GM21526 (cell line): ENCODE data around the gene MB.

Source experiments
- ATAC-seq: cut with Tn5 transposase; IDR thresholded peaks from one replicate; pipeline ENCODE4 v1.9.1; 2021; ENCODE audit warnings: moderate library complexity; ENCODE audit not compliant: unreplicated experiment, low FRiP score

MB gene

GRCh38 chr22:35618427-35619223 lies 1.5 kb upstream of the MB start:
- ATAC-seq, result no peak

GRCh38 chr22:35616043-35616442 lies 1.1 kb downstream of the MB start:
- ATAC-seq, result no peak

- no peak for ATAC-seq
Observed at GRCh38 chr22:35615156-35615555, 2.0 kb downstream of the MB start.

- no peak for ATAC-seq
Observed at GRCh38 chr22:35614404-35614803, 2.7 kb downstream of the MB start.

- ATAC-seq, result no peak
Observed at GRCh38 chr22:35612903-35613302, 4.2 kb downstream of the MB start.

- ATAC-seq, result no peak
Observed at GRCh38 chr22:35611891-35612576, 5.1 kb downstream of the MB start.

- no peak for ATAC-seq
Observed at GRCh38 chr22:35611200-35611890, 5.8 kb downstream of the MB start.

- no peak for ATAC-seq
Observed at GRCh38 chr22:35610741-35611140, 6.4 kb downstream of the MB start.

GRCh38 chr22:35609761-35610160 lies 7.4 kb downstream of the MB start:
- no peak for ATAC-seq

- no peak for ATAC-seq
Observed at GRCh38 chr22:35609261-35609660, 7.9 kb downstream of the MB start.

- ATAC-seq, result no peak
Observed at GRCh38 chr22:35608088-35608487, 9.0 kb downstream of the MB start.

- ATAC-seq, result no peak
Observed at GRCh38 chr22:35606916-35607315, 10.2 kb downstream of the MB start.

- ATAC-seq, result no peak
Observed at GRCh38 chr22:35605851-35606481, 11.2 kb downstream of the MB start.

- ATAC-seq, result no peak
Observed at GRCh38 chr22:35605369-35605680, 11.8 kb downstream of the MB start.

- ATAC-seq, result no peak
Observed at GRCh38 chr22:35604621-35605368, 12.3 kb downstream of the MB start.

GRCh38 chr22:35601743-35602615 lies 15.2 kb downstream of the MB start:
- no peak for ATAC-seq

GRCh38 chr22:35601013-35601580 lies 16.0 kb downstream of the MB start:
- no peak for ATAC-seq

- ATAC-seq, result no peak
Observed at GRCh38 chr22:35600476-35600875, 16.7 kb downstream of the MB start.

GRCh38 chr22:35599364-35599763 lies 17.8 kb downstream of the MB start:
- no peak for ATAC-seq
